Effector CD8-positive, alpha-beta T cell (primary cell): Measurements from ENCODE around the gene RIC8B.

ENCODE experiments used
- DNase-seq: peaks from one replicate; lab custom pipeline; 2025; lab: John Stamatoyannopoulos, UW

The RIC8B gene

DNA sequence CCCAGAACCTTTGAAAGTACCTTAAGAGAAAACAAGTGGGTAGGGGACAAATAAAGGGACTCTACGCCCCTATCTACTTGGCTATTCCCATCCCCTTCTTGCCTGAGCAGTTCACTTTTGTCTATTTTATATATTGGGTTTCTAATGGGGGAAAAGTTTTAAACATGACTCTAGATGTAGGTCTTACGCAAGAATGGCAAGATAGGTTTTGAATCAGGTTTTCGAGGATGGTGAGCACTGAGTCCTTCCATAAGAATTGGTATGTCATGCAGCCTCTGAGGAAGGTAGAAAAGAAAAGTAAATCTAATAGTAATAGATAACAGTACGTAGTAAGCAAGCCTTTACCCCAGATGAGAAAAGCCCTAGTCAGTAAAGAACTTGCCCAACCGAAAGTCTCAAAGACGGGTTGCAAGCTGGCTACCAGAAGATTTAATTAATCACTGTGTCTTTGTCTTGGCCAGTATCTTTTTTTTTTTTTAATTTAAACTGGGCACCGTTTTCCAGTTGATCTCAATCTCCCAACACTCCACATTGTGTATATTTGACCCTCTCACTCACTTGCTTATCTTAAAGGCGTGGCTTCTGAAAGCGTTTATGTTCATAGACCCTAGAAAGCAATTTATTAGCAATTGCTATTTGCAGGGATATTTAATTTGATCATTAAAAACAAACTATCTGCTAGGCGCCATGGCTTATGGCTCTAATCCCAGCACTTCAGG, 94.7 kb downstream of the RIC8B start:
- no peak for DNase-seq

DNA sequence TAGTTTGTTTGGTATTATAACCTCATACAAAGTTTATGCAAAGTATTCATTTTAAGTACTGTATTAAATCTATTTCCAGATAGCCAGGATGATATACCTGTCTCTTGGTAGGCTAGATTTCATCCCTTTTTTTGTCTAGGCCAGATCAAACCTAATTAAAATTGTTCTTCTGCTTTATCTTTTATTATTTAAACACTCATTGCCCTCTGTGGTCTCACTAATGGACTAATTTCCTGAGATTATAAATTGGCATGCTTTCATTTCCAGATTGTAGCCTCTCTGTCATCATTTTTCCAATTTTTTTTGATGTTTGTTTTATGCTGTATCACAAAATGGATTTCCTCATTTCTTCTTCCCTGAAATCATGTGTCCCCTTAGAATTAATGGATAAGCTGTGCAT, 95.6 kb downstream of the RIC8B start:
- DNase-seq, result no peak

DNA sequence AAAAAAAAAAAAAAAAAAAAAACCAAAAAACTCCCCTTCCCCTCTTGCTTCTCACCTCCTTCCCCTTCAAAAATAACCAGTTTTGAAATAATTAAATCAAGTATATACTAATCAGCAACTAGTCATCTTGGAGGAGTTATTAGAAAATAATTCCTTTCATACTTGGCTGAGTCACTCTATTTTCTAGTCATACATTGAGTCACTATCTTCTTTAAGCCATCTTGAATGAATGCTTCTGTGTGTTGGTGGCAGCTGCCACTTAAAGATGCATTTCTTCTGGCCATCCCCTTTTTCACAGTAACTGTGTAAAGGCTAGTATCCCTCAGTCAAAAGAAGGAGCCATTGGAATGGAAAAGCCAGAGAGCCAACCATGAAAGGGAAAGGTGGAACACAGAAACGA, 97.0 kb downstream of the RIC8B start:
- no peak for DNase-seq

DNA sequence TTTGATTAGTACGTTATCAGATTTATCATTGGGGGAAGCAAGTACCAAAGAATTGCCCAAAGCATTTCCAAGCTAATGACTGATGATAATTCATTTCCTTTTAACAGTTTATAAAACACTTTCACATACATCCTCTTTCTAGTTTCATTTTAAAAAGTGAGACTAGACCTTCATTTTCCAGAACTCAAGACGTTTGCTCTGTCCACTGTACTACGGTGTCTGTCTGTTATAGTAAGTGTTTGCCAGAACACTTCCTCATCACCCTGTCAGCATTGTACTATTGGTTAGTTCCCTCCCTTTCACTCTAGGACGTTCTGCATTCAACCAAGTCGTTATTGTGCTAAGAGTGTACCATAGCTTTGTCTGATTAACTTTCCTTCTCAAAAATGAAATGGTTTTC, 99.5 kb downstream of the RIC8B start:
- DNase-seq, result no peak

DNA sequence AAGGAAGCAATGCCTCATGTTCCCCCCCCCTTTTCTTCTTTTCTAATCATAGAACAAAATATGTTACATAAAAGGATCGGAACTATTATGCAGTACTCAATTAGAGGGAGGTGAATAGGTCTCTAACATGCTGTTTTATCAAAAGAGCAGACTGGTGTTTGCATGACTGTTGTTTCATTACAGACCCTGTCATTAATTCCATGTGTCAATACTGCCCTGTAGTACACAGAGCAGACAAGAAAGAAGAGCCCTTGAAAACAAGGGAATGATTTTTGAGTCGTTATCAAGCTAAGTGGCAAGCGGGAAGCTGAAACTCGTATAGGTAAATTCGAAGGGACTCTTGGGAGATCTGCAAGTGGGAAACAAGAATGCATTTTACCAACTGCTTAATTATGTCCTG, 104.3 kb downstream of the RIC8B start:
- DNase-seq, result no peak

DNA sequence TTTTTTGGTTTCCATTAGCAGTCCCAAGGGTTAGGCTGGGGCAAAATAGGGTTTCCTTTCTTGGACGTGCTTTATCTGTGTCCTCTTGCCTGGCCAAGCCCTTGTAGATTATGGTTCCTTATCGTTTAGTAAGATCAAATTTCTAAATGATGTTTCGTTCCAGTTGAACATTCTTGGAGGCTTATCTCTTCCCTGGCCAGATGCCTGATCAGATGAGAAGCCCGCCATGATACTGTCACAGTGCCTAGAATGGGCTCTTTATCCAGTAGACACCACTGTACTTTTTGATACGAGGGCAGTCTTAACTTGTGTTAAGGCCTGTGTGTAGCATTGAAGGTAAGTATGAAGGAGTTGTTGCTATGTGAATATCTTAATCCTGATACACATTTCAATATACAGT, 105.1 kb downstream of the RIC8B start:
- DNase-seq, result no peak

DNA sequence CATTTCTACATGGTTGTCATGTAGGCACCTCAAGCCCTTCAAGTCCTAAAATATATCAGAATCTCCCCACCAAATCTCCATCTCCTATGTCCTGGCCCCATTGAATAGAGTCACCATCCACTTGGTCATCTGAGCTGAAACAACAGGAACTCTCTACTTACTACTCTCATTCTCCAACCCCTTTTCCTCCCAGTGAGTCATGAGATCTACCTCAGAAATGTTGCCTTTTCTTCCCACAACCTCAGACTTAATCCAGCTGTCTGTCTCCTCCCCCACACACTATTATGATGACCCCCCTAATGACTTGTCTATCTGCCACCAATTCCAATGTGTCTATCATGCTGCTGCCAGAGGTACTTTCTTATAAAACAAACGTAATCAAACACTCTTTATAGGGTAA, 108.9 kb downstream of the RIC8B start:
- no peak for DNase-seq

DNA sequence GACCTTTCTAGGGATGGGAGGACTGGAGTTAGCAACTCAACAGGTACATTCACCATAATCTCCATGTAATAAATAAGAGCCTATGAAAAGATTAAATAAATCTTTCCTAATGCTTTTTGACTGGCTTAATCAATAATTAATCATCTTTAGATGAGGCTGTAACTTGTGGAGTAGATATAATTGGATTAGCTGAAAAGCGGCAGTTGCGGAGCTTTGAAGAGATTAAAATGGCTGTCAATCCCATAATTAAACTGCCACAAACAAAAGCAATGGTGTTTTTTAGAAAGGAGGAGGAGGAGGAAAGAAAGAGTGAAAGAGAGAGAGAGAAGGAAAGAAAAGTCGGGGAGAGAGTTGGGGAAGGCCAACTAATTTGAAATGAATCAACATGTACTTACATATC, 110.5 kb downstream of the RIC8B start:
- no peak for DNase-seq

DNA sequence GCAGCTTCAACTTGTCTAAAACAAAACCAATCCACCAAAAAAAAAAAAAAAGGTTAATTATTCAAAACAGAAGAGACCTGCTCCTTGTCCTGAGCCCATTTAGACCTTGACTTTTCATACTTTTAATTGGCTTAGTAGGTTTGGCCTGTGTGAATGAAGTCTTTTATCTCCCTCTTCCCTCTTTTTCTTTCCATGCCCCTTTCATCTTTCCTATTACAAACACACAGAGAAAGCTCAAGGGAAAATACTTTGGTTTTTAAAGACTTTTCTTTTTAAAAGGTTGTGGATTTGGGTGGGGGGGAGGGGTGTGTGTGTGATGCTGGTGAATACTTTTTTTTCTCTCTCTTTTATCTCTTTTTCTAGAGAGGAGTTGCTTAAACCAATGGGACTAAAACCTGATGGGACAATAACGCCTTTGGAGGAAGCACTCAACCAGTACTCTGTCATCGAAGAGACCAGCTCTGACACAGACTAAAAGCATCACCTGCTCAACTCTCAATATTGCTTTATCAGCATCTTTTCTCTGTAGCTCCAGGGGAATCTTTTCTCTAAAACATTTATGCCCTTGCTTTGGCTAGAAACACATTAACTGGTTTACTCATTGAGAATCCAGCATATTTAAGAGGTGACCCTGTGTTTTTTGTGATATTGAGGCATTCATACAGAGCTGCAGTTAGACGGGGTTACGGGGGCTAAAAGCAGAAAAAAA, 111.2 kb downstream of the RIC8B start:
- DNase-seq, result no peak

DNA sequence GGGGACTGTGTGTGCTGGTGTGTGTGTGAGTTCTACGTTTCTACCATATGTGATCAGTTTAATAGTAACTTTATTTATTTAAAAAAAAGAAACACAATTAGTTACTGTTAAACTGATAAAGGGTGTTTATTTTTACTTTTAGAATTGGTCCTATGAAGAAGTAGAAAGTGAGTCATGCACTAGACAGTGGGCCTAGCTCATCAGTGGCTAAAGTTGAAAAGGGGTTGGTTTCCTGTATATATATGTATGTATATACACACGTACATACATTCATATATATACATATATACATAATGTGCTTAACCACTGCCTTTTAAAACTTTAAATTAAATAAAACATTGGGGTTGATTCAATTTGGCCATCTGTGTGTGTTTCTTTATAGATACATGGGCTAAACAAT, 112.5 kb downstream of the RIC8B start:
- DNase-seq, result no peak

DNA sequence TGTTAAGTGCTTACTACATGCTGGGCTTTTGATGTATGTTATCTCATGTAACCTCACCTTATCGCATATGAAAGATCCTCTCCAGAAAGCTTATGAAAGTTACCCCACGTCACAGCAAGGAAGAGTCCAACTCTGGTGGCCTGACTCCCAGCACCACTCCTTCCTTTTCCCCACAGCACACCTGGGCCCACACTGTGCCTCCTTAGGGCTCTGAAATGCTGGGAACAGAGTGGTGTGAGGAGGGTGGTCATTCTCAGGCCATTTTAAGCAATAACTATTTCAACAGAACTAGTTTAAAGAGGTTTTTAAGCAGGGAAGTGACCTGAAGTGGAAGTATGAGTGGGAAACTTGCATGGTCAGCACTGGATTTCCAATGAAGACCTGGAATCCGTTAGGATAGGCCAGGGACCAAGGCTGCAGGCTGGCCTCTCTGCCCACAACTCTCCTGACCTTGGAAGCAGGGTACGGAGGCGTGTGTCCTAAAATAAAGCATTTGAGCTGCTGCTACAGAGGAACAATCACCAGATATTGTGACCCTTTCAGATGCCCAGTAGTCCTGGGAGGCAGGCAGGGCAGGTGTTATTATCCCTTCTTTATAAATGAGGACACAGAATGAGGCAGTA, 114.0 kb downstream of the RIC8B start:
- DNase-seq, result no peak

DNA sequence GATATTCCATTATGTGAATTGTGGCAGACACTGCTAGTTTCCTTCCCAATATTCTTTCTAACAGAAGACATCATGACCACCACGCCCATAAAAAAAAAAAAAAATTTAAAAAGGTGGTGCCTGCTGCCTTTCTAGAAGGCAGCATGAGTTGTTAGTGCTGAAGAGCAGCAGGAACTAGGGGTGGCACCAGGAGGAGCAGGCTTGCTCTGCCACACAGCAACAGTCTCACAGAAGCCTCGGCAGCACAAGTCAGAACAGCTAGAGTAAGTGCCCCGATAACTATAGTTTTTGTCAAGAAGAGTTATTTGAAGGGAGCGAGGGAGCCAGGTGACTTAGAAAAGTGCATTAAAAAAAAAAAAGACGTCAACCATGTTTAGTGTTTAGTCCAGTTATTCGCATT, 114.8 kb downstream of the RIC8B start:
- DNase-seq, result no peak

DNA sequence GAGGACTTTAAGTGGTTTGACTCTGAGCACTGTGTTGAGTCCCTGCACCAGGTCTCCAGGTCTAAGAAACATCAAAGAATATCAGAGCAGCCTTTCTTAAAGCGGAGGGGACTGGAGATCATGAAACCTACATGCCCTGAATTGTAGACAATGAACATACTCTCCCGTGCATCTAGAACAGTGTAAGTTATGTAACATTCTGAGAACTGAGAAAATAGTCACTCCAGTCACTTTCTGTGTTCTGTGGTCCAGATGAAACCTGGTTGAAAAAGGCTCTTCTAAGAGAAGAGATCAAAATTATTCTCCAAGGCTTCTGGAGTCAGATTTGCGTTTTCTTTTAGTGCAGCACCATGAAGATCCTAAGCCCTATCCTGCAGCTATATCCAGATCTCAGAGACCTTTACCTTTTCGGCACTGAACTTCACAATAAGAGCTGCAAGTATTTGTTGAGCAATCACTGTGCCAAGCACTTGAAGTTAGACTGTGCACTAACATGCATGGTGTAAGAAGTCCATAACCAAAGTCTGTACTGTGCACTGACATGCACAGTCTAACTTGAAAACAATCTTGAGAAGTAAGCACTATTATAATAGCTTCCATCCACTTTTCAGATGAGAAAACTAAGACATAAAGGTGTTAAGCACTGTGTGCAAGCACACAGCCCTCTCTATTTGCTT, 115.6 kb downstream of the RIC8B start:
- no peak for DNase-seq

DNA sequence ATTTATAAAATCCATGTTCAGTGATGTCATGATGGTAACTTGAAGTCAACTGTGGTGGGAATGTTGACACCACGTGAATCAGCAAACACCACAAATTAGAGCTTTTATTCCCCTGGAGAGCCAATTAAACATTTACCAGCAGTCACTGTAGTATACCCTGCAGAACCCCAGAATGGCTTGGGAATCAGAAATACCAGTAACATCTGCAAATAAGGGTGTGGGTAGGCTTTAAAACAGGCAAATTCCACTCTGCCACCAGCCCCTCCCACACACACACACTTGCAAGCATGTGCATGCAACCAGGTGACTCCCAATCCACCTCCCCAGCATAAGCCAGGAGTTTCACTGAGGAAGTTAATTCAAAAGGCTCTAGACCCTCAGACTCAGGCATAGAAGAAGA, 117.6 kb downstream of the RIC8B start:
- no peak for DNase-seq

DNA sequence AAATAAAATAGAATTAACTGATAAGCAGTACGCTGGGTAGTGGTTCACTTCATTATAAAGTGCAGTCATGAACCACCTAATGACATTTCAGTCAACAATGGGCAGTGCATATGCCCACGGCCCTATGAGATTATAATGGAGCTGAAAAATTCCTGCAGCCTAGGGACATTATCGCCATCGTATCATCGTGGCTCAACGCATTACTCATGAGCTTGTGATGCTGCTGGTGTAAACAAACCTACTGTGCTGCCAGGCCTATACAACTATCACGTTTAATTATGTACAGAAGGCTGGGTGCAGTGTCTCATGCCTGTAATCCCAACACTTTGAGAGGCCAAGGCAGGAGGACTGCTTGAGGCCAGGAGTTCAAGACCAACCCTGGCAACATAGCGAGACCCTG, 119.0 kb downstream of the RIC8B start:
- no peak for DNase-seq

DNA sequence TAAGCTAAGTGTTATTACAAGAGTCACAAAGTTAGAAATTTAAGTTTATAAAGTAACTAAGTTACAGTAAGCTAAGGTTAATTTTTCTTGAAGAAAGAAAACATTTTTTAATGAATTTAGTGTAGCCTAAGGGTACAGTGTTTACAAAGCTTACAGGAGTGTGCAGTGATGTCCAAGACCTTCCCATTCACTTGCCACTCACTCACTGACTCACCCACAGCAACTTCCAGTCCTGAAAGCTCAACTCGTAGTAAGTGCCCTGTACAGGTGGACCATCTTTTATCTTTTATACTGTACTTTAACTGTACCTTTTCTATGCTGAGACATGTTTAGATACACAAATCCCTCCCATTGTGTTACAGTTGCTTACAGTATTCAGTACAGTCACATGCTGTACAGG, 120.3 kb downstream of the RIC8B start:
- DNase-seq, result no peak

DNA sequence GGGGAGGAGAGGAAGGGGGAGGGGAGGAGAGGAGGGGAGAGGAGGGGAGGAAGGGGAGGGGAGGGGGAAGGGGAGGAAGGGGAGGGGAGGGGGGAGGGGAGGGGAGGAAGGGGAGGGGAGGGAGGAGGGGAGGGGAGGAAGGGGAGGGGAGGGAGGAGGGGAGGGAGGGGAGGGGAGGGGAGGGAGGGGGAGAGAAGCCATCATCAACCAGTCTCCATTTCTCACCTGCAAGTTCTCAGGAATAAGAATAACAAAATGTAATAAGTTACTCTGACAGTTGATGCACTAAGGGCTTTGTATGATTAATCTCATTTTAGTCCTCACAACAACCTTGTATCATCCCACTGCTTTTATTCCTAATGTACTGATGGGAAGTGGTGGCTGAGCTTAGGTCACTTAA, 122.1 kb downstream of the RIC8B start:
- no peak for DNase-seq

DNA sequence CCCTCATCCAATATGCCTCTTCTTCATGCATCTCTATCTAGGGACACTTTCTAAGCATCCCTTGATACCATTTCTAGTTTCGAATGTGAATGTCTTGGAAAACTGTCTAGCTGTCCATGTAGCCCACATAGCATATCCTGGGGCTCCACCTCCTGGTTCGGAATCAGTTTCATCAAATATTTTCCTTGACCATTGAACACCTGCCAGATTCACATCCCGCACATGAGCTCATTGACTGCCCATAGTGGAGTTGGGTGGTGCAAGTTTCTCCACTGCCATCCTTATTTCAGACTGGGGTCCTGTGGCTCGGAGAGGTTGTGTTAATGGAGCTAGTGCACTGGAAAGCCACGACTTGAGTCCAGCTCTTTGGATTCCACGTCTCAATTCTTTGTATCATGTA, 122.6 kb downstream of the RIC8B start:
- DNase-seq, result no peak

DNA sequence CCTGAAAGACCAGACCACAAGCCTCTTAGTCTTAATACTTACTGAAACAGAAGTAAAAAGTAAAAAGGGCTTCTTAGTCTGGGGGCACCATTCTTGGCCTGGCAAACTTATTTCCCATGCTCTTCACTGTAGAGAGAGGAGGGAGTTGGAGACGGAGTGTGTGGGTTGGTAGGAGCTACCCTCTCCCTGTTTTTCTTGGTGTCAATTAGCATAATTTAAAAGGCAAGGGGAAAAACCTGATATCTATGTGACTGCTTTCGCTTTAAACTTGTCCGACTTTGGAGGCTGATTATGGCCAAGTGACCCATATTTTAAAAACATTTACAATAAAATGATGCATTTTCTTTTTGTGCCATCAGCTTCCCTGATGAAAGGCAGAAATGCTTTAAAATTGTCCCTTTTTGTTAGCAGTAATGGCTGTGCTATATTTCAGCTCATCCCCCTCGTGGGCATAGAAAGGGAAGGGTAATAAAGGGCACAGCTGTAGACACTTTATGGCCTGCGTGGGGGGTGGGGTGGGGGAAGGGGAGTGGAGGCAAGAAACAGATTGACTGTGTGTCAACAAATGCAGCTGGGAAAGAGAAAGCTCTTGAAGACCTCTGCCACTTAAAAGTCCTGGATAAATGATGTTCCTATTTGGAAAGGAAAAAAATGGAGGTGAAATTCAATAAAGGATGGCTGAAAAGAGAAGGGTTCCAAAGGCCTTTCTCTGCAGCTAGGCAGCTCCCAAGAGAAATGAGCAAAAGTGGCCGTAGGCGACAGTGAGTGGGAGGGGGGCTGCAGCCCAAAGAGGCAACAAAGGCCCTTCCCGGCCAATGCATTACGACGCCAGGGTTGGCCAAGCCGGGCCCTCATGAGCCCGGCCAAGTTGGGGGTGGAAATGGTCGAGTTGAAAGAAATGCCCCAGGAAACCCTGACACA, 123.8 kb downstream of the RIC8B start:
- no peak for DNase-seq

DNA sequence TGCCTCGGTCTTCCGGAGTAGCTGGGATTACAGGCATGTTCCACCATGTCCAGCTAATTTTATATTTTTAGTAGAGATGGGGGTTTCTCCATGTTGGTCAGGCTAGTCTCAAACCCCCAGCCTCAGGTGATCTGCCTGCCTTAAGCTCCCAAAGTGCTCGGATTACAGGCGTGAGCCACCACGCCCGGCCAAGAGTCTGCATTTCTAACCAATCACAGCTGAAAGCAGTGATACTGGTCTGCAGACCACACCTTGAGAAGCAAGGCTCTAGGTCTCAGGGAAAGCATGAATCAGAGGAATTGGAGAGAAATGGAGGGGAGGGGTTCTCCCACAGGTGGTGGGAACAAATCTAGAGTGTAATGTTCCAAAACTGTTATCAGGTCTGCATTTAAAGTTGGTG, 126.1 kb downstream of the RIC8B start:
- DNase-seq, result no peak

DNA sequence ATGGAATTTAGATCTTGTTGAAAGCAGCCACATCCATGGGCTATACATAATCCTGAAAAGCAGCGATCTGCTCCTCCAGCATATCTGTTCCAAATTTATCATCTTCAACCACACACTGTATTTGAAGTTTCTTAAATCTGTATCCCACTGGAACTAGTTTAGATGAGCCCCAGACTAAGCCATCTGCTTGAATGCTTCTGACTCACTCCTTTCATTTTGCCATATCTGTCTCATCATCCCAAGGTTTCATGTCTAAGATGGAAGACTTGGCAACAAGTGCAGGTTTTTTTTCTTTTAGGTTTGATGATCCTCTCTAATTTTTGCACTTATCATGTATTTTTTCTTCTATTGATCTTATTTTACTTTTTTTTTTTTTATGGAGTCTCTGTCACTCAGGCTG, 126.8 kb downstream of the RIC8B start:
- DNase-seq, result no peak

DNA sequence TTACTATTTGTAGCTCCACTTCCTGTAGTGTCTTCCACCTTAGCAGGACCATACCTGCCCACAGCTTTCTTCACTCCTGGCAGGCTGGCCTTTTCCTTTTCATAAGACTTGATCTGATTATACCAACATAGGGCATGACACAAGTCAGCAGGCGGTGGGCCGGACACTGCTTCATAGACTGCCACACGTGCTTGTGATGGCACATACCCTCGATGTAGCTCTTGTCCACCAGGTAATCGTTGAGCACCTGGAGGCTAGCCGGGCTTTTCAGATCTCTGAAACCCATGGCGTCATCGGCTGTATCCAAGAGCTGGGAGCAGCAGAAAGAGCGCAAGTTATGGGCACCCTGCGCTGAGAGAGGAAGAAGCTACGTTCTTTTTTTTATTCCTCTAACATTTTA, 127.6 kb downstream of the RIC8B start:
- no peak for DNase-seq
